H9 (cell line): Measurements from ENCODE around the gene ABHD8. TPM values are rescaled to one million over a fixed set of nuclear protein-coding genes. Genes with fewer than 3 reads are reported as not detected.
A peak's percentile ranks its signal among the peaks of the same experiment; 100 is the strongest.

ENCODE experiments used
- DNase-seq: peaks from one replicate; pipeline ENCODE4 v3.0.0-alpha.2; 2017
- H2AFZ ChIP-seq: one replicate; pipeline ENCODE4 v1.6.1; 2013; ENCODE audit warnings: mild to moderate bottlenecking, low read length, control low read depth, moderate library complexity
- H2AK5ac ChIP-seq: 2 replicates; pipeline ENCODE4 v1.6.1; 2013; ENCODE audit warnings: low read length, control low read depth, mixed read lengths; ENCODE audit not compliant: insufficient read length
- H2BK120ac ChIP-seq: one replicate; pipeline ENCODE4 v1.6.1; 2013; ENCODE audit warnings: low read depth, mild to moderate bottlenecking, low read length, control low read depth, inconsistent platforms; ENCODE audit not compliant: poor library complexity, severe bottlenecking
- H2BK12ac ChIP-seq: 2 replicates; pipeline ENCODE4 v1.6.1; 2013; ENCODE audit warnings: low read length, control low read depth, mixed read lengths, low read depth; ENCODE audit not compliant: insufficient read length
- H2BK15ac ChIP-seq: 2 replicates; pipeline ENCODE4 v1.6.1; 2013; ENCODE audit warnings: low read depth, low read length, control low read depth
- H2BK20ac ChIP-seq: one replicate; pipeline ENCODE4 v1.6.1; 2013; ENCODE audit warnings: low read depth, mild to moderate bottlenecking, low read length, control low read depth, inconsistent platforms; ENCODE audit not compliant: poor library complexity, severe bottlenecking
- H2BK5ac ChIP-seq: 2 replicates; pipeline ENCODE4 v1.6.1; 2013; ENCODE audit warnings: low read length, control low read depth, mixed read lengths; ENCODE audit not compliant: insufficient read length
- H3K14ac ChIP-seq: 2 replicates; pipeline ENCODE4 v1.6.1; 2013; ENCODE audit warnings: low read length, control low read depth; ENCODE audit not compliant: insufficient read depth
- H3K18ac ChIP-seq: 2 replicates; pipeline ENCODE4 v1.6.1; 2013; ENCODE audit warnings: low read depth, mild to moderate bottlenecking, mixed read lengths, low read length, control low read depth; ENCODE audit not compliant: insufficient read length
- H3K23ac ChIP-seq: 2 replicates; pipeline ENCODE4 v1.6.1; 2013; ENCODE audit warnings: low read length, control low read depth, mixed read lengths, low read depth; ENCODE audit not compliant: insufficient read length
- H3K23me2 ChIP-seq: 2 replicates; pipeline ENCODE4 v1.6.1; 2013; ENCODE audit warnings: low read depth, mild to moderate bottlenecking, mixed read lengths, low read length, control low read depth; ENCODE audit not compliant: insufficient read length, poor library complexity, severe bottlenecking
- H3K27ac ChIP-seq: 2 replicates; pipeline ENCODE4 v1.5.1; 2013; ENCODE audit warnings: low read length, control low read depth, mixed read lengths, low read depth; ENCODE audit not compliant: insufficient read length
- H3K27me3 ChIP-seq: 2 replicates; pipeline ENCODE4 v1.6.1; 2013; ENCODE audit warnings: low read length, control low read depth, inconsistent platforms; ENCODE audit not compliant: insufficient read depth
- H3K4ac ChIP-seq: 2 replicates; pipeline ENCODE4 v1.6.1; 2013; ENCODE audit warnings: low read depth, mild to moderate bottlenecking, control low read depth, inconsistent platforms, low read length, moderate library complexity
- H3K4me1 ChIP-seq: 2 replicates; pipeline ENCODE4 v1.6.1; 2013; ENCODE audit warnings: low read length, control low read depth, inconsistent platforms; ENCODE audit not compliant: insufficient read depth
- H3K4me2 ChIP-seq: 2 replicates; pipeline ENCODE4 v1.6.1; 2013; ENCODE audit warnings: low read length, control low read depth, mixed read lengths; ENCODE audit not compliant: insufficient read length, insufficient read depth
- H3K56ac ChIP-seq: 2 replicates; pipeline ENCODE4 v1.6.1; 2013; ENCODE audit warnings: low read depth, mild to moderate bottlenecking, mixed read lengths, low read length, control low read depth; ENCODE audit not compliant: insufficient read length
- H3K79me1 ChIP-seq: 2 replicates; pipeline ENCODE4 v1.6.1; 2013; ENCODE audit warnings: low read depth, mild to moderate bottlenecking, moderate library complexity, low read length, control low read depth, inconsistent platforms; ENCODE audit not compliant: insufficient read depth, poor library complexity, severe bottlenecking
- H3K79me2 ChIP-seq: 2 replicates; pipeline ENCODE4 v1.6.1; 2013; ENCODE audit warnings: low read length, control low read depth, inconsistent platforms; ENCODE audit not compliant: insufficient read depth
- H3K9ac ChIP-seq: 2 replicates; pipeline ENCODE4 v1.6.1; 2013; ENCODE audit warnings: low read length, control low read depth, mixed read lengths; ENCODE audit not compliant: insufficient read length; ENCODE audit errors: extremely low read depth
- H3K9me3 ChIP-seq: one replicate; pipeline ENCODE4 v1.6.1; 2013; ENCODE audit warnings: low read depth, low read length, inconsistent platforms; ENCODE audit not compliant: control insufficient read depth
- H3T11ph ChIP-seq: one replicate; pipeline ENCODE4 v1.6.1; 2013; ENCODE audit warnings: mild to moderate bottlenecking, low read length, control low read depth, inconsistent platforms
- H4K20me1 ChIP-seq: one replicate; pipeline ENCODE4 v1.6.1; 2013; ENCODE audit not compliant: control insufficient read depth, insufficient read length, insufficient read depth
- H4K5ac ChIP-seq: 2 replicates; pipeline ENCODE4 v1.6.1; 2013; ENCODE audit warnings: low read depth, mild to moderate bottlenecking, mixed read lengths, low read length, control low read depth; ENCODE audit not compliant: insufficient read length
- H4K8ac ChIP-seq: replicated peaks from 2 replicates; pipeline ENCODE4 v1.6.1; 2013; ENCODE audit warnings: low read length, control low read depth, mixed read lengths, low read depth; ENCODE audit not compliant: insufficient read length
- H4K91ac ChIP-seq: 2 replicates; pipeline ENCODE4 v1.6.1; 2013; ENCODE audit warnings: low read depth, mild to moderate bottlenecking, moderate library complexity, mixed read lengths, low read length, control low read depth; ENCODE audit not compliant: insufficient read length
- H3K27ac Mint-ChIP-seq, 3 experiments: 2 replicates in 2 of 3; 3 replicates in 1 of 3; pipeline ENCODE4 v1.8.0; 2020 to 2021; ENCODE audit warnings: mixed read lengths in 3 of 3, mild to moderate bottlenecking in 1 of 3, moderate library complexity in 1 of 3
- H3K27me3 Mint-ChIP-seq: 2 replicates; pipeline ENCODE4 v1.8.0; 2021; ENCODE audit warnings: low read depth, mild to moderate bottlenecking, moderate library complexity, mixed read lengths
- H3K36me3 Mint-ChIP-seq, 3 experiments: 2 replicates in 2 of 3; 3 replicates in 1 of 3; pipeline ENCODE4 v1.8.0; 2020 to 2021; ENCODE audit warnings: low read depth in 3 of 3, mixed read lengths in 3 of 3; ENCODE audit not compliant: insufficient read depth in 1 of 3
- H3K4me1 Mint-ChIP-seq, 2 experiments: 2 replicates each; pipeline ENCODE4 v1.8.0; 2020; ENCODE audit warnings: mixed read lengths in 2 of 2
- H3K4me3 Mint-ChIP-seq, 2 experiments: 2 replicates in 1 of 2; 3 replicates in 1 of 2; pipeline ENCODE4 v1.8.0; 2020 to 2021; ENCODE audit warnings: mild to moderate bottlenecking in 2 of 2, mixed read lengths in 2 of 2, moderate library complexity in 1 of 2
- H3K9me3 Mint-ChIP-seq, 2 experiments: 2 replicates in 1 of 2; 3 replicates in 1 of 2; pipeline ENCODE4 v1.8.0; 2020; ENCODE audit warnings: mild to moderate bottlenecking in 2 of 2, mixed read lengths in 2 of 2, moderate library complexity in 1 of 2
- WGBS: extraction: QIAGEN DNeasy Blood & Tissue Kit; methylation state at CpG from one replicate; pipeline ENCODE4 v1.1.7; 2013; ENCODE audit warnings: missing lambda C conversion rate, low lambda C conversion rate, mixed read lengths; ENCODE audit not compliant: insufficient read length; ENCODE audit errors: extremely low coverage; 5-methylcytosine and 5-hydroxymethylcytosine counted together
- total RNA-seq: library from RNA; stranded (reverse); gene quantifications from 2 replicates; pipeline ENCODE4 v1.2.1, GENCODE V29; 2021
- TF ChIP-seq, protein P1 (sequence below): fragments of 200-600 bp; sonication (generic); conservative IDR thresholded peaks from 3 replicates; pipeline ENCODE4 v1.8.0; 2021; ENCODE audit warnings: antibody characterized with exemption, mild to moderate bottlenecking

The ABHD8 gene
- total RNA-seq, 1 experiment from 2014 or later = 11.7 TPM

DNA sequence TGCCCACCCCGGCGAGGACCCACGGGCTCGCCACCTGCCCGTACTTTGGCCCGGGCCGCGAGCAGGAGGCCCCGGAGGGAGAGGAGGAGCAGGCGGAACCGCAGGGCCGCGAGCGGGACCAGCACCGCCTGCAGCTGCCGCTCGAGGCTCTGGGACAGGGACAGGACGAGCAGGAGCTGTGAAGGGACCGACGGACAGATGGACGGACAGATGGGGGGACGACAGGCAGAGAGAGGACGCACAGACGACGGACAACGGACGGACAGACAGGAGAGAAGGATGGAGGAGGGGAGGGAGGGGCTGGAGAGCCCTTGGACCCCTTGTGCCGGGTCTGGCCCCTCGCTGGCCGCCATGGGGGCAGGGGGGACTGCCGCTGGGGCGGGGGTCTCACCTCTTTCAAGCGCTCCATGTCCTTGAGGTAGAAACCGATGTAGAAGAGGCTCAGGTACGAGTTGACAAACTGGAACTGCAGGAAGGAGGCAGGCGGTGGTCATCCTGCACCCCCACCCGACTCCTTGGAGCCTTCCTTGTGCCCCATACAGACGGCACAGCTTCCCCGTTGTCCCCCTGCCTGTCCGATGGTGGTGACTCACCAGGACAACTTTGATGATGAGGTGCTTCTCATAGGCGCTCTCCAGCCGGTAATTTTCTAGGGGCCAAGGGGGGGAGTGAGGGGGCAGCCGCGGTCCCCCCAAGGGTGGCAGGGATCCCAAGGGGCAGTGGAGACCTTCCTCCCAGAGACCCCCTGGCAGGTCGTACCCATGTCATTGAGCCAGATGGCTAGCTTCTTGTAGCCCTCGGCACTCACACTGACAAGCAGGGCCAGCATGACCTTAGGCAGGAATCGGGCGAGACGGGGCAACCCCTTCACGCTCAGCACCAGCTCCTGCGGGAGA, 26.4 kb upstream of the ABHD8 start:
- no peaks in the 10 kb centered on the region for H3K79me1 ChIP-seq
- H4K91ac ChIP-seq = no peak overlapping the region
- H3K27ac ChIP-seq = no peak overlapping the region
- Mint-ChIP-seq H3K27me3 (peaks cover 6% of the 10 kb centered on the region), H3K27ac (peak overlapping the region in 1 of 3 experiments; percentile 84; a peak in 1 of 7 replicates), H3K4me1 (peaks cover 11 to 35% of the 10 kb centered on the region in 2 experiments), H3K4me3 (peak overlapping the region; percentile 52 to 75), H3K36me3 (peaks cover 13 to 45% (median 34%) of the 10 kb centered on the region in 3 experiments), H3K9me3 (no peaks in the 10 kb centered on the region; a peak in 1 of 5 replicates)
- no peaks in the 10 kb centered on the region for H4K20me1 ChIP-seq
- H2BK15ac ChIP-seq = no peak overlapping the region
- H3K9me3 ChIP-seq = no peaks in the 10 kb centered on the region
- peaks cover 13% of the 10 kb centered on the region for H3K23me2 ChIP-seq
- no peak overlapping the region for H3K4ac ChIP-seq
- no peak overlapping the region for H3T11ph ChIP-seq
- H2BK5ac ChIP-seq = no peak overlapping the region
- H3K79me2 ChIP-seq = no peaks in the 10 kb centered on the region
- no peak overlapping the region for H2BK120ac ChIP-seq
- no peaks in the 10 kb centered on the region for H3K27me3 ChIP-seq
- H3K56ac ChIP-seq = no peak overlapping the region
- H2BK20ac ChIP-seq = no peak overlapping the region
- H3K9ac ChIP-seq = no peak overlapping the region
- H3K18ac ChIP-seq = no peak overlapping the region
- DNase-seq = no peak
- TF ChIP-seq, protein P1, sequence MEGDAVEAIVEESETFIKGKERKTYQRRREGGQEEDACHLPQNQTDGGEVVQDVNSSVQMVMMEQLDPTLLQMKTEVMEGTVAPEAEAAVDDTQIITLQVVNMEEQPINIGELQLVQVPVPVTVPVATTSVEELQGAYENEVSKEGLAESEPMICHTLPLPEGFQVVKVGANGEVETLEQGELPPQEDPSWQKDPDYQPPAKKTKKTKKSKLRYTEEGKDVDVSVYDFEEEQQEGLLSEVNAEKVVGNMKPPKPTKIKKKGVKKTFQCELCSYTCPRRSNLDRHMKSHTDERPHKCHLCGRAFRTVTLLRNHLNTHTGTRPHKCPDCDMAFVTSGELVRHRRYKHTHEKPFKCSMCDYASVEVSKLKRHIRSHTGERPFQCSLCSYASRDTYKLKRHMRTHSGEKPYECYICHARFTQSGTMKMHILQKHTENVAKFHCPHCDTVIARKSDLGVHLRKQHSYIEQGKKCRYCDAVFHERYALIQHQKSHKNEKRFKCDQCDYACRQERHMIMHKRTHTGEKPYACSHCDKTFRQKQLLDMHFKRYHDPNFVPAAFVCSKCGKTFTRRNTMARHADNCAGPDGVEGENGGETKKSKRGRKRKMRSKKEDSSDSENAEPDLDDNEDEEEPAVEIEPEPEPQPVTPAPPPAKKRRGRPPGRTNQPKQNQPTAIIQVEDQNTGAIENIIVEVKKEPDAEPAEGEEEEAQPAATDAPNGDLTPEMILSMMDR = no peak
- H4K8ac ChIP-seq = no peak overlapping the region
- H3K14ac ChIP-seq = no peak overlapping the region
- no peak overlapping the region for H2AFZ ChIP-seq
- no peak overlapping the region for H4K5ac ChIP-seq
- no peak overlapping the region for H2AK5ac ChIP-seq
- H3K4me1 ChIP-seq = no peaks in the 10 kb centered on the region
- no CpG with 5 or more reads among the region's 51 CpGs for WGBS
- H3K23ac ChIP-seq = no peak overlapping the region
- no peak overlapping the region for H2BK12ac ChIP-seq
- no peak overlapping the region for H3K4me2 ChIP-seq
